Activated T-helper 1 cell treated with Interleukin-2 at 50 U/mL for 16 hours (primary cell): ENCODE data around the gene POLR2J.
"Not testable (repeated sequence)": the region's sequence is repeated elsewhere in the genome, so short reads cannot be mapped to it uniquely, and the experiment has no call there.

Experiments used
- DNase-seq: peaks from one replicate; pipeline ENCODE4 v3.0.0-alpha.2; 2020; ENCODE audit warnings: low read depth

POLR2J gene

DNA sequence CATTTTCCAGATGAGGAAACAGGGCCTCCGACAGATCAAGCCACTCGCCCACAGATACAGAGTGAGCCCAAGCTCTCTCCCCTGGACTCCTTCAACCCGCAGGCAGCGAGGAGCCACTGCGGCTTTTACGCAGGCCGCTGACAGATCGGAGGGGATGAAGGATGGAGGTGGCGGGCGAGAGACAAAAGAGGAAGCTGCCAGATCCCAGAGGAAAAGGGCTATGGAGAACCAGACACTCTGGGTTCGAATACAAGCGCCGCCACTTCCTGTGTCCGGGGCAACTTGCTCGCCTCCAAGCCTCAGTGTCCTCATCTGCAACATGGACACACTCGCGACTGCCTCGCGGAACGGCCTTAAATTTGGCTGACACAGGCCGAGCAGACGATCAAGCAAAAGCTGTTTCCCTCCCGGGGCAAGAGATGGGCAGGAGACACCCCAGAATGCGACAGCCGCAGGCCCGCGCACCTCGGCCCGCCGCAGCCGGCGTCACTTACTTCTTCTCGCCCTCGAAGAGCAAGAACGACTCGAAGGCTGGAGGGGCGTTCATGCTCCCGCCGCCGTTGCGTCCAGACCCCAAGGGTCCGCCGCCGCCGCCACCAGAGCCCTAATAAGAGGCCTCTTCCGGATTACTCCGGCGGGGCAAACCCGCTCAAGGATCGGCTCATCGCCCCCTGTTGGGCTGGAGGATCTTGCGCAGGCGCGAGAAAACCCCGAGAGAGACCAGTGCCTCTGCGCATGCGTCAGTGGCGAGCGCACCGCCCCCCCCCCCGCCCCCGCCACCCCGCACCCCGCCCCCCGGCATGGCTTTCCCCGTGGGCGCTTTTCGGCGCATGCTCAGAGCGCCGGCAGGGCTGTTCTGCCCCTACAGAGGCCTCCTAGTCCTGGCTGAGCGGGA lies at the start of gene POLR2J:
Gene POLR2J (minus strand): TSS at position 609 of the 895 bp plus-strand sequence. CDS start 62 bp downstream, at position 547.
- peak; percentile 96 for DNase-seq

- not testable (repeated sequence) for DNase-seq
Observed at GRCh38 chr7:102527822-102528793, 49.4 kb upstream of the POLR2J start.

DNA sequence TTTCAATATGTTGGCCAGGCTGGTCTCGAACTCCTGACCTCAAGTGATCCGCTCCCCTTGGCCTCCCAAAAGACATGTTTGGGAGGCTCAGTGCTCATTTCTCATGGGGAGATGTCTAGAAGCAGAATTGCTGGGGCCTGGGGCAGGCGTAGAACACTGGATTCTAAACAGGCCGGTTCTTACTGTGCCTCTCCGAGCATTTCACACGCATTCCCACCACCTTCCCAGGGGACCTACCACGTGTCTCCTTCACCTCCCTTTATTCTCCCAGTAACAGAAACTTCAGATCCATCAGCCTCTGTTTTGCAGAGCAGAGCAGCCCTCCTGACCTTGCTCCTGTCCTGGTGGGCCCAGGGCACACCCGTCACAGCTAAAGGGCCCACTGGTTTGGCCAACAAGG lies 48.5 kb upstream of the POLR2J start:
- not testable (repeated sequence) for DNase-seq

DNA sequence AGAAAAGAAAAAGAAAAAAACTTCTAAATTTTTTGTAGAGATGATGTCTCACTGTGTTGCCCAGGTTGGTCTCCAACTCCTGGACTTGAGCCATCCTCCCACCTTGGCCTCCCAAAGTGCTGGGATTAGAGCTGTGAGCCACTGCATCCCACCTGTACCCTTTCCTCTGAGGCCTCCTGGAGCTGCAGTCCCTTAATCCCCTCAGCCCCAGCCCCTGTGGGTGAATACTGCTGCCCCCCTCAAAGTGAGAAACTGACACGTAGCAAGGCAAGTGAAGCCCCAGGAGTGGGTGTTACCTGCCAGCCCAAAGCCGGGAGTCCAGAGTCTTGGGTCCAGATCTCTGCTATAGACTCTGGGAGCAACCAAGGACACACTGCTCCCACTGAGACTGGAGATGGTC lies 46.1 kb upstream of the POLR2J start:
- not testable (repeated sequence) for DNase-seq

DNA sequence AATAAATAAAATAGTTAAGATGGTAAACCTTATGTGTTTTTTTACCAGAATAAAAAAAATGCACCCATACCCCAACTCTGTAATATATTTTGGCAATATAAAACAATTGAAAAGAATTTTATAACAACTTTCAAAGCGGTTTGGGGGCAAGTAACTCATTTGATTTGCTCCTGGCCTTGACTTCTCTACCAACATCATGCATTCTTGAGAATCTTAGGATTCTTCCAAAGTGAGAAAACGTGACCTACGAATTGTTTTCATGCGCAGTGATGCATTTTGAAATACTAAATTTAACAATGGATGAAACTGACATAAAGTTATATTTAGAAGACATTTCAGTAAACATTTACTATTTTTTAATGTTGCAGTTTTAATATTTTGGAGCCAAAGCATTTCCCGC lies 42.1 kb upstream of the POLR2J start:
- DNase-seq = not testable (repeated sequence)

- DNase-seq = not testable (repeated sequence)
Observed at GRCh38 chr7:102517550-102518147, 38.9 kb upstream of the POLR2J start, which contains the start of gene RASA4B. TSS of gene RASA4B (minus strand) at chr7:102517777. CDS start at chr7:102517710, 67 bp downstream.

- DNase-seq = not testable (repeated sequence)
Observed at GRCh38 chr7:102516951-102517350, 38.2 kb upstream of the POLR2J start.

DNA sequence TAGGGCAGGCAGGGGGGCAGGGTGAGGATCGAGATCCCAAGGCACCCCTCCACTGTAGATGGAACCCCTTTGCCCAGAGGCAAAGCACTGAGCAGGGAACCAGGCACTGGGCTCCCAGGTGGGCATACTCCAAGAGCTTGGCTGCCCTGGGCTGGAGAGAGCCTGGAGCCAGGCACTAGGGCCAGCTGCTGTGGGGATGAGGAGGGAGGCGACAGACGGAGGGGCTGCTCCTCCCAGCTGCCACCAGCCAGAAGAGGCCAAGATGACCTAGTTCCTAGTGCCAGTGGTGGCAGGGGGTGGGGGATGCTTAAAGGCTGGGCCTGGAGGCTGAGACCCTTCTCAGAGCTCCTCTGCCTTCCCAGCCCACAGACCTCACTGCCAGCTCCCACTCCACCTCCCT lies 37.2 kb upstream of the POLR2J start:
- not testable (repeated sequence) for DNase-seq

GRCh38 chr7:102514881-102515721 lies 36.4 kb upstream of the POLR2J start:
- not testable (repeated sequence) for DNase-seq

DNA sequence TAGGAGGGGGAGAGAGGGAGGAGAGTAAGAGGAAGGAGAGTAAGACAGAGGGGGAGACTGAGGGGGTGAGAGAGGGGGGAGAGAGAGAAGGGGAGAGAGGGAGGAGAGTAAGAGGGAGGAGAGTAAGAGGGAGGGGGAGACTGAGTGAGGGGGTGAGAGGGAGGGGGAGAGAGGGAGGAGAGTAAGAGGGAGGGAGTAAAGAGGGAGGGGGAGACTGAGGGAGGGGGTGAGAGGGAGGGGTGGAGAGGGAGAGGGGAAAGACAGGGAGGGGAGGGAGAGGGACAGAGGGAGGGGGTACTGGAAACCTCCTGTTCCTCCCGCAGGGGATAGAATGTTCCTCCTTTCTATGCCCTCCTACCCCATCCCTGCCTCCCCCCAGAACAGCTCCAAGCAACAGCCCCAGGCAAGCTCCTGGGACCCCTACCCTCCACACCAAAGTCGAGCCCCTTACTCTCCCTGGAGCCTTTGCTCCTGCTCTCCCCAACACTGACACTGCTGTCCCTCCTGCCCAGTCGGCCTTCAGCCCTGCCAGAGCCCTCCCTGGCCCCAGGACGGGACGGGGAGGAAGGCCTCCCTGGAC lies 34.0 kb upstream of the POLR2J start:
- not testable (repeated sequence) for DNase-seq

DNA sequence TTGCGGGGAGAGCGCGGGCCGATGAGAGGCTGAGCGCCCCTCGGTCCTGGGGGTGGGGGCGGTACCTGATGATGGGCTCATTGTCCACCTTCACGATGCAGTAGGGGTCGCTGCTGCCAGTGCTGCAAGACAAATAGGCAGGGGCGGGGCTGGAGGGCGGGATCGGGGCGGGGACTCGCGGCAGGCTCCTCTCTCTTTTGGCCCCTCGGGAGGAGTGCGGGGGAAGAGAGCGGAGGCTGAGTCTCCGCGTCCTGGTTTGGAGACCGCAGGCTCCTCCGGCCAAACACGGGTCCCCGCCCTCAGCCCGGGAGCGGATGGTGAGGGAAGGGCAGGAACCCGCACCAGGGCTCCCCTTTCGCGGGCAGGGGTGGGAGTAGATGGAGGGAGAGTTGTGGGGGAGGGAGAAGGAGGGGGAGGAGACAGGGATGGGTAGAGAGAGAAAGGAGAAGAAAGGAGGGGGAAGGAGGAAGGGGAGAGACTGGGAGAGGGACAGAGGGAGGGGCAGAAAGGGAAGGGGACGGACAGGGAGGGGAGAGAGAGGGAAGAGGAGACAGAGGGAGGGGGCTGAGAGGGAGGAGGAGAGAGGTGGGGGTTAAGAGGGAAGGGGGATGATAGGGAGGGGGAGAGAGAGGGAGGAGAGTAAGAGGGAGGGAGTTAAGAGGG lies 33.3 kb upstream of the POLR2J start:
- DNase-seq = not testable (repeated sequence)

DNA sequence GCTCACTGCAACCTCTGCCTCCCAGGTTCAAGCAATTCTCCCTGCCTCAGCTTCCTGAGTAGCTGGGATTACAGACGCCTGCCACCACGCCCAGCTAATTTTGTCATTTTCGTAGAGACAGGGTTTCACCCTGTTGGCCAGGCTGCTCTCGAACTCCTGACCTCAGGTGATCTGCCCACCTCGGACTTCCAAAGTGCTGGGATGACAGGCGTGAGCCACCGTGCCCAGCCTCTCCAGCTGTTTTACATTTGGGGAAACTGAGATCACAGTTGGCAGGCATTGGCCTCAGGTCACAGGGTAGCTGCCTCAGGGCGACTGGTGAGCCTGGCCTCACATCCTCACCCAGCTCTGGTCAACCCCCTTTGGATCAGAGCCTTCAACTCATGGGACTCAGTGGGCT lies 31.9 kb upstream of the POLR2J start:
- DNase-seq = not testable (repeated sequence)

GRCh38 chr7:102507410-102508088 lies 28.8 kb upstream of the POLR2J start:
- not testable (repeated sequence) for DNase-seq

- not testable (repeated sequence) for DNase-seq
Observed at GRCh38 chr7:102505298-102506185, 26.8 kb upstream of the POLR2J start.

- not testable (repeated sequence) for DNase-seq
Observed at GRCh38 chr7:102503141-102503540, 24.4 kb upstream of the POLR2J start.

DNA sequence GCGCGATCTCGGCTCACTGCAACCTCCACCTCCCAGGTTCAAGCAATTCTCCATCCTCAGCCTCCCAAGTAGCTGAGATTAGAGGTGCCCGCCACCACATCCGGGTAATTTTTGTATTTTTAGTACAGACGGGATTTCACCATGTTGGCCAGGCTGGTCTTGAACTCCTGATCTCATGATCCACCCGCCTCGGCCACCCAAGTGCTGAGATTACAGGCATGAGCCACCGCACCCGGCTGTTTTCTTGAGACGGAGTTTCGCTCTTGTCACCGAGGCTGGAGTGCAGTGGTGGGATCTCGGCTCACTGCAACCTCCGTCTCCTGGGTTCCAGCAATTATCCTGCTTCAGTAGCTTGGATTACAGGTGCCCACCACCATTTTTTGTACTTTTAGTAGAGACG lies 19.6 kb upstream of the POLR2J start:
- not testable (repeated sequence) for DNase-seq

- DNase-seq = not testable (repeated sequence)
Observed at GRCh38 chr7:102497308-102497707, 18.6 kb upstream of the POLR2J start.

- not testable (repeated sequence) for DNase-seq
Observed at GRCh38 chr7:102496861-102497260, 18.1 kb upstream of the POLR2J start.
